C4-2B (cell line): ENCODE results near the gene OR51B6.

Source experiments
- ZFX ChIP-seq: fragments of 450-650 bp; IDR thresholded peaks from 2 replicates; pipeline ENCODE4 v1.6.1; 2017
- TF ChIP-seq, protein P1 (sequence below): fragments of 450-650 bp; conservative IDR thresholded peaks from 2 replicates; pipeline ENCODE4 v1.5.1; 2017; ENCODE audit warnings: mild to moderate bottlenecking

DNA sequence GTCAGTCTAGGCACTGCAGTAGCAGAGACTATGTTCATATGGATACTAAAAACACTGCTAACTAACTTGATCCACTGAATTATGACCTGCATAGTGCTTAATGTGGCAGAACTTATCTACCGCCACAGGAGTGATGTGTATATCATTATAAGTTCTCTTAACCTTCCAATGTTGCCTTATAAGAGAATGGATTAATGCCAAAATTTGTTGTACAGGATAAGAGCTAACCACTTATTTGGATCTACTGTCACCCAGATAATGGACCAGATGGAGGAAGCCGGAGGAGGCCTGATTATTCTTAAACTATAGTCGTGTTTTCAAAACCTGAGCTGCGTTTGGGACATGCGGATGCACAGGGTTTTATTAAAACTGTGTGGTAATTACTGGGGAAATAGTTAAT is 47.7 kb upstream of the OR51B6 start:
- TF ChIP-seq, protein P1, sequence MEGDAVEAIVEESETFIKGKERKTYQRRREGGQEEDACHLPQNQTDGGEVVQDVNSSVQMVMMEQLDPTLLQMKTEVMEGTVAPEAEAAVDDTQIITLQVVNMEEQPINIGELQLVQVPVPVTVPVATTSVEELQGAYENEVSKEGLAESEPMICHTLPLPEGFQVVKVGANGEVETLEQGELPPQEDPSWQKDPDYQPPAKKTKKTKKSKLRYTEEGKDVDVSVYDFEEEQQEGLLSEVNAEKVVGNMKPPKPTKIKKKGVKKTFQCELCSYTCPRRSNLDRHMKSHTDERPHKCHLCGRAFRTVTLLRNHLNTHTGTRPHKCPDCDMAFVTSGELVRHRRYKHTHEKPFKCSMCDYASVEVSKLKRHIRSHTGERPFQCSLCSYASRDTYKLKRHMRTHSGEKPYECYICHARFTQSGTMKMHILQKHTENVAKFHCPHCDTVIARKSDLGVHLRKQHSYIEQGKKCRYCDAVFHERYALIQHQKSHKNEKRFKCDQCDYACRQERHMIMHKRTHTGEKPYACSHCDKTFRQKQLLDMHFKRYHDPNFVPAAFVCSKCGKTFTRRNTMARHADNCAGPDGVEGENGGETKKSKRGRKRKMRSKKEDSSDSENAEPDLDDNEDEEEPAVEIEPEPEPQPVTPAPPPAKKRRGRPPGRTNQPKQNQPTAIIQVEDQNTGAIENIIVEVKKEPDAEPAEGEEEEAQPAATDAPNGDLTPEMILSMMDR: no peak
- no peak for TF ChIP-seq ZFX
